Cardiac fibroblast (primary cell): ENCODE measurements around the gene TDG.
A peak's percentile ranks its signal among the peaks of the same experiment; 100 is the strongest.

Experiments
- DNase-seq, 2 donors: peaks; one replicate each; pipeline versions ENCODE4 v3.0.0 to v3.0.0-alpha.2; 2010; ENCODE audit warnings: low read depth in 2 of 2
- H3K4me3 ChIP-seq, 2 donors: replicated peaks in 1 of 2; 1 replicate in 1 of 2; 2 replicates in 1 of 2; pipeline ENCODE4 v1.5.1; 2011; ENCODE audit warnings: low read depth in 2 of 2, low read length in 2 of 2, mild to moderate bottlenecking in 2 of 2, moderate library complexity in 1 of 2
- TF ChIP-seq, protein P1 (sequence below): IDR thresholded peaks from one replicate; pipeline ENCODE4 v1.5.1; 2011; ENCODE audit warnings: low read depth, mild to moderate bottlenecking, low read length, inconsistent platforms

TDG gene

DNA sequence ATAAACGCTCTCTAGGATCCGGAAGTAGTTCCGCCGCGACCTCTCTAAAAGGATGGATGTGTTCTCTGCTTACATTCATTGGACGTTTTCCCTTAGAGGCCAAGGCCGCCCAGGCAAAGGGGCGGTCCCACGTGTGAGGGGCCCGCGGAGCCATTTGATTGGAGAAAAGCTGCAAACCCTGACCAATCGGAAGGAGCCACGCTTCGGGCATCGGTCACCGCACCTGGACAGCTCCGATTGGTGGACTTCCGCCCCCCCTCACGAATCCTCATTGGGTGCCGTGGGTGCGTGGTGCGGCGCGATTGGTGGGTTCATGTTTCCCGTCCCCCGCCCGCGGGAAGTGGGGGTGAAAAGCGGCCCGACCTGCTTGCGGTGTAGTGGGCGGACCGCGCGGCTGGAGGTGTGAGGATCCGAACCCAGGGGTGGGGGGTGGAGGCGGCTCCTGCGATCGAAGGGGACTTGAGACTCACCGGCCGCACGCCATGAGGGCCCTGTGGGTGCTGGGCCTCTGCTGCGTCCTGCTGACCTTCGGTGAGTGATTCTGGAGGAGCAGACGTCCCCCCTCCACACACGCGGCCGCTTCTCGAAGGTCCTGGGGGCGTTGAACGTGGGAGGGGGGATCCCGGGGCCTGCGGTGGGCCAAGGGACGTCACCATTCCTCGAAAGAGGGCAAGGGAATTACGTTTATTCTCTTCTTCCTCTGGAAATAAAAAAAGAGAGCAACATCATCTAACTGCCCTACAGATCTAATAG lies 35.5 kb upstream of the TDG start, which contains the start of gene HSP90B1:
Gene HSP90B1 (plus strand): TSS at position 377 of the 753 bp plus-strand sequence. CDS start 106 bp downstream, at position 483.
- H3K4me3 ChIP-seq: peak within 1 kb of the TSS; percentile 85 to 87
- TF ChIP-seq, protein P1, sequence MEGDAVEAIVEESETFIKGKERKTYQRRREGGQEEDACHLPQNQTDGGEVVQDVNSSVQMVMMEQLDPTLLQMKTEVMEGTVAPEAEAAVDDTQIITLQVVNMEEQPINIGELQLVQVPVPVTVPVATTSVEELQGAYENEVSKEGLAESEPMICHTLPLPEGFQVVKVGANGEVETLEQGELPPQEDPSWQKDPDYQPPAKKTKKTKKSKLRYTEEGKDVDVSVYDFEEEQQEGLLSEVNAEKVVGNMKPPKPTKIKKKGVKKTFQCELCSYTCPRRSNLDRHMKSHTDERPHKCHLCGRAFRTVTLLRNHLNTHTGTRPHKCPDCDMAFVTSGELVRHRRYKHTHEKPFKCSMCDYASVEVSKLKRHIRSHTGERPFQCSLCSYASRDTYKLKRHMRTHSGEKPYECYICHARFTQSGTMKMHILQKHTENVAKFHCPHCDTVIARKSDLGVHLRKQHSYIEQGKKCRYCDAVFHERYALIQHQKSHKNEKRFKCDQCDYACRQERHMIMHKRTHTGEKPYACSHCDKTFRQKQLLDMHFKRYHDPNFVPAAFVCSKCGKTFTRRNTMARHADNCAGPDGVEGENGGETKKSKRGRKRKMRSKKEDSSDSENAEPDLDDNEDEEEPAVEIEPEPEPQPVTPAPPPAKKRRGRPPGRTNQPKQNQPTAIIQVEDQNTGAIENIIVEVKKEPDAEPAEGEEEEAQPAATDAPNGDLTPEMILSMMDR: no peak
- DNase-seq: peak; percentile 100

DNA sequence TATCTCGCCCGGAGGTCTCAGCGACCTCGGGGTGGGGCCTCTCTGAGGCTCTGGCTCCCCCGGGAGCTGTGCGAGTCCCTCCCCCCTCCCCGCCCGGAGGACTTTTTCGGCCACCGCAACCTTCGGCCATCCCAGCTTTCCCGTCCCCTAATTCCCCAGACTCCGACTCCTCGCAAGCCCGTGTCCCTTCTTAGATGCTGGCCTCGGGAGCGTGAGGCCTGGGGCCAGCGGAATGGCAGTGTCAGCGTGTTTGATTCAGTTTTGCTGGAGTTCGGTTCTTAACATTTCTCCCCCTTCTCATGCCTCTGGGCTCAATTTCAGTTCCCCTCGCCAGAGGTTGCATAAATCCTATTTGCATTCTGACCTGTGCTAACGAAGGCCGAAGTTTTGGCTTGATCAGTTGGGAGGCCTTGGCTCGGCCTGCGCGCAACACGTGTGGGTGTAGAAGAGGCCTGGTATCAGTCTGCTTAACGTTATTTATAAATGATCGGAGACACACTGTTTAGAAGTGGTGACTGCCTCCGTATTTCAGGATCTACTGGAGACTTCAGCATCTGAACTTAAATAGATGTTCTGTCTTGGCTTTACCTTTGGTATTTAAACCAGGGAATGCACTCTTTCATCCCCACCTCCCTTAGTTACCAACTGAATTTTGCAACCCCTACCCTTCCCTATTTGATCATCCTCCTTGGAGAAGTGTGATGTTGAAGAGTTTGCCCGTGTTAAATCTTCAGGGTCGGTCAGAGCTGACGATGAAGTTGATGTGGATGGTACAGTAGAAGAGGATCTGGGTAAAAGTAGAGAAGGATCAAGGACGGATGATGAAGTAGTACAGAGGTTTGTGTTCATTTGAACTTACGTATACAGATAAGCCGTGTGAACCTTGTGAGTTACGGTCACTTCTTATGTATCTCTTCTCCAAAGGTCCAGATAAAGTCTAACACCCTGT lies 34.6 kb upstream of the TDG start:
- DNase-seq: peak; percentile 39 to 55
- H3K4me3 ChIP-seq: peak overlapping the region; percentile 85 to 87
- TF ChIP-seq, protein P1: no peak

DNA sequence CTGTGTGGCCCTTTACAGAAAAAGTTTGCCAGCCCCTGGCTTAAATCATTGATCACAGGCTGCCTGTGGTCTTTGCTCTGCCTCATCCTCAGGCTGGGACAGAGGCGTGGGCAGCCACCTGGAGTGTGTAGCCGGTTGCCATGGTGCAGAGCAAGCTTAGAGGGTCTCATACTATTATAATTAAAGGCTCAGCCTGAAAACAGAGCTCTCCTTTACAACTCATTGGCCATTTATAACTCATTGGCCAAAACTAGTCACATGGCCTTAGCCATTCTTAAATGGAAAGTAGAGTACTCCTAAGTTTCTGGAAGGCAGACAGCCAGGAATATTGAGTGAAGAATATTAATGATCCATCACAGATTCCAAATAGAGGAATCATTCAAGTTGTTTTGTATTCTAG lies 32.4 kb upstream of the TDG start:
- TF ChIP-seq, protein P1: no peak
- DNase-seq: no peak
- H3K4me3 ChIP-seq: no peak overlapping the region

DNA sequence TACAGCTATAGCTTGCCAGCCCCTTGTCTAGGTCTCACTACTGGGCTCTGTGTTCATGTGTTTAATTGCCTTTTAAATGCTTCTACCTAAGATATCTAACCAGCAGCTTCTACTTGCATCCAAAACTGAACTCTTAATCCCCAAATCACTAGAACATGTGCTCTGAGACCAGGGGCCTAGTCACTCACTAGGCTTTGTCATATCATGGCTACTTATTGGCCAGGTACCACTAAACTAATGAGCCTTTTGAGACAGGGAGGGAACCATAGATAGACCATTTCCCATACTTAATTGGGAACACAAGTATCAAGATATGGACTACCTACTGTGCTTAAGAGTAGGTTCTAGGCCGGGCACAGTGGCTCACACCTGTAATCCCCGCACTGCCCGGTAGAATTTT lies 29.0 kb upstream of the TDG start:
- TF ChIP-seq, protein P1: no peak
- no peak for DNase-seq
- H3K4me3 ChIP-seq: no peak overlapping the region

DNA sequence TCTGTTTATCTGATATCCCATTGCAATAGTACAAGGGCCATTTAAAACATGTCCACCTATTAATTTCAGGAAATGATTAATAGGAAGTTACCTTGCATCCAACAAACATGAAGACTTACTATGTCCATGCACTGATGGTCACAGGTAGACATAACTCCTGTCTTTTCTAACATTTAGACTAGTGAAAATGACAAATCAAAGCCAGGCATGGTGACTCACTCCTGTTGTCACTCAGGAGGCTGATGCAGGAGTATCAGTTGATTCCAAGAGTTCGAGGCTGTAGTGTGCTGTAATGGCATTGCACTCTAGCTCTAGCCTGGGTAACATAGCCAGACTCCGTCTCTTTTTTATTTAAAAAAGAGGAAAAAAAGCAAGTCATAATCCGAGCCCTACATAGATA lies 20.7 kb upstream of the TDG start:
- TF ChIP-seq, protein P1: no peak
- no peak for DNase-seq

DNA sequence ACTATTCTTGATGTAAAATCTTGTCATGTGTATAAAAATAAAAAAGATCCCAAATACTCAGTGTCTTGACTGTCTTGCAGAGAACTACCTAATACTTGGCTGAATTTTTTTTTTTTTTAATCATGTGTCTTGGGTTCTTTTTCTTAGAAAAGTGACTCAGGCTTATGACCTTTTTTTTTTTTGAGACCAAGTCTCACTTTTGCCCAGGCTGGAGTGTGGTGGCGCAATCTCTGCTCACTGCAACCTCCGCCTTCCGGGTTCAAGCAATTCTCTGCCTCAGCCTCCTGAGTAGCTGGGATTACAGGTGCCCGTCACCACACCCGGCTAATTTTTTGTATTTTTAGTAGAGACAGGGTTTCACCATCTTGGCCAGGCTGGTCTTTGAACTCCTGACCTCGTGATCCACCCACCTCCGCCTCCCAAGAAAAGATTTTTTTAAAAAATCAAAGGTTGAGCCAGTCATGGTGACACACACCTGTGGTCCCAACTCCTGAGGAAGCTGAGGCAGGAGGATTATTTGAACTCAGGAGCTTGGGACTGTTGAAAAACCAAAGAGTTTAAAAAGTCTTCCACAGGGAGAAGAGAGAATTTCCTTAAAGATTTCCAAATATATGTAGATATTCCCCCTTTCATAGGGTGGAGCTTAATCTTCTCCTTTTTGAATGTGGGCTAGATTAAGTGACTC lies 17.7 kb upstream of the TDG start:
- TF ChIP-seq, protein P1: no peak
- no peak for DNase-seq
- H3K4me3 ChIP-seq: no peak overlapping the region

More for the DNA sequence above, 20.7 kb upstream of the TDG start:
- no peak overlapping the region for H3K4me3 ChIP-seq
